H1 (cell line): ENCODE data around the gene VPS37C. TPM values are rescaled to one million over a fixed set of nuclear protein-coding genes. Genes with fewer than 3 reads are reported as not detected.
A peak's percentile ranks its signal among the peaks of the same experiment; 100 is the strongest.

Source experiments
- CTCF ChIA-PET: fragments of 300-600 bp; sonication (Branson Sonifier 250); formaldehyde crosslinking; loops from one replicate; lab custom pipeline; 2021; ENCODE audit not compliant: partially characterized antibody; lab: Charles Lee
- POLR2A ChIA-PET: fragments of 300-600 bp; sonication (Branson Sonifier 250); formaldehyde crosslinking; loops from one replicate; lab custom pipeline; 2021; ENCODE audit warnings: inconsistent platforms; ENCODE audit not compliant: partially characterized antibody; lab: Charles Lee
- DNase-seq, 2 experiments: peaks; one replicate each; pipeline versions ENCODE4 v3.0.0 to v3.0.0-alpha.2; 2010 to 2022; ENCODE audit warnings: low spot score in 2 of 2, low read depth in 1 of 2, mixed read lengths in 1 of 2
- FAIRE-seq: peaks from 2 replicates; lab custom pipeline; 2011; peaks lifted over from hg19 to GRCh38; lab: Jason Lieb, UNC
- H2AFZ ChIP-seq: 2 replicates; pipeline ENCODE4 v1.8.1; 2012; ENCODE audit warnings: low read length, inconsistent platforms
- H2AK5ac ChIP-seq: 2 replicates; pipeline ENCODE4 v1.6.1; 2013; ENCODE audit warnings: low read depth, low read length
- H2BK120ac ChIP-seq: replicated peaks from 2 replicates; pipeline ENCODE3; 2013; ENCODE audit warnings: low read depth, low read length, inconsistent platforms
- H2BK12ac ChIP-seq: 2 replicates; pipeline ENCODE4 v1.6.1; 2013; ENCODE audit warnings: low read depth, low read length
- H2BK15ac ChIP-seq: 2 replicates; pipeline ENCODE4 v1.6.1; 2013; ENCODE audit warnings: low read length
- H2BK20ac ChIP-seq: 2 replicates; pipeline ENCODE4 v1.6.1; 2013; ENCODE audit warnings: low read length
- H2BK5ac ChIP-seq: 2 replicates; pipeline ENCODE4 v1.6.1; 2013; ENCODE audit warnings: low read depth, low read length
- H3K14ac ChIP-seq: 2 replicates; pipeline ENCODE4 v1.6.1; 2013; ENCODE audit warnings: inconsistent platforms; ENCODE audit not compliant: insufficient read length
- H3K18ac ChIP-seq: 2 replicates; pipeline ENCODE4 v1.6.1; 2013; ENCODE audit warnings: low read length; ENCODE audit errors: extremely low read depth
- H3K23ac ChIP-seq: 2 replicates; pipeline ENCODE4 v1.6.1; 2013; ENCODE audit warnings: inconsistent platforms; ENCODE audit not compliant: insufficient read length
- H3K23me2 ChIP-seq: 2 replicates; pipeline ENCODE4 v1.6.1; 2013; ENCODE audit warnings: low read depth, low read length
- H3K27ac ChIP-seq: 2 replicates; pipeline ENCODE4 v1.6.1; 2011; ENCODE audit warnings: low read depth, low read length, inconsistent platforms
- H3K27me3 ChIP-seq, 4 experiments: replicated peaks in 1 of 4; 1 replicate in 1 of 4; 2 replicates in 3 of 4; pipeline versions ENCODE4 v1.6.1 to v1.8.1; 2011 to 2013; ENCODE audit warnings: low read length in 3 of 4, mild to moderate bottlenecking in 3 of 4, inconsistent platforms in 2 of 4, mixed read lengths in 2 of 4, moderate library complexity in 1 of 4; ENCODE audit not compliant: control insufficient read depth in 3 of 4, insufficient read depth in 3 of 4; ENCODE audit errors: extremely low read depth in 1 of 4
- H3K36me3 ChIP-seq, 4 experiments: 2 replicates each; pipeline versions ENCODE4 v1.6.1 to v1.8.1; 2011 to 2013; ENCODE audit warnings: mild to moderate bottlenecking in 4 of 4, low read length in 3 of 4, moderate library complexity in 2 of 4, control low read depth in 1 of 4, inconsistent platforms in 1 of 4; ENCODE audit not compliant: insufficient read depth in 4 of 4, control insufficient read depth in 2 of 4
- H3K4ac ChIP-seq: replicated peaks from 2 replicates; pipeline ENCODE3; 2013; ENCODE audit warnings: low read length, low read depth, mixed read lengths, inconsistent platforms; ENCODE audit not compliant: insufficient read length
- H3K4me1 ChIP-seq, 4 experiments: replicated peaks in 1 of 4; 1 replicate in 1 of 4; 2 replicates in 3 of 4; pipeline versions ENCODE4 v1.6.1 to v1.8.1; 2011 to 2013; ENCODE audit warnings: low read length in 3 of 4, inconsistent platforms in 2 of 4, mixed read lengths in 1 of 4; ENCODE audit not compliant: insufficient read depth in 4 of 4, control insufficient read depth in 3 of 4
- H3K4me2 ChIP-seq, 2 experiments: 2 replicates each; pipeline versions ENCODE4 v1.6.1 to v1.8.1; 2011 to 2013; ENCODE audit warnings: low read depth in 2 of 2, low read length in 2 of 2, control low read depth in 1 of 2, inconsistent platforms in 1 of 2, mild to moderate bottlenecking in 1 of 2; ENCODE audit not compliant: insufficient read depth in 1 of 2
- H3K4me3 ChIP-seq, 4 experiments: fragments of 200-600, 300-600 bp in 1 of 4; sonication (generic), shearing (Covaris generic), sonication (Bioruptor Twin) in 1 of 4; 2 replicates each; pipeline versions ENCODE4 v1.5.1 to v1.8.1; 2011 to 2016; ENCODE audit warnings: low read length in 4 of 4, low read depth in 3 of 4, control low read depth in 2 of 4, inconsistent platforms in 2 of 4, mild to moderate bottlenecking in 2 of 4, mixed read lengths in 1 of 4, moderate library complexity in 1 of 4; ENCODE audit not compliant: insufficient read depth in 2 of 4; ENCODE audit errors: extremely low read depth in 1 of 4
- H3K56ac ChIP-seq: replicated peaks from 2 replicates; pipeline ENCODE3; 2013; ENCODE audit warnings: low read depth, mild to moderate bottlenecking, mixed read lengths, low read length, inconsistent platforms; ENCODE audit not compliant: insufficient read length
- H3K79me1 ChIP-seq: 2 replicates; pipeline ENCODE4 v1.6.1; 2013; ENCODE audit warnings: low read depth, low read length, control low read depth
- H3K79me2 ChIP-seq, 2 experiments: 2 replicates each; pipeline versions ENCODE4 v1.6.1 to v1.8.1; 2012 to 2013; ENCODE audit warnings: low read length in 2 of 2, mild to moderate bottlenecking in 2 of 2, inconsistent platforms in 1 of 2; ENCODE audit not compliant: insufficient read depth in 2 of 2, control insufficient read depth in 1 of 2
- H3K9ac ChIP-seq, 4 experiments: replicated peaks in 1 of 4; 1 replicate in 1 of 4; 2 replicates in 3 of 4; pipeline versions ENCODE4 v1.6.1 to v1.8.1; 2011 to 2013; ENCODE audit warnings: low read depth in 3 of 4, low read length in 3 of 4, control low read depth in 2 of 4, mild to moderate bottlenecking in 2 of 4, moderate library complexity in 2 of 4, inconsistent platforms in 1 of 4; ENCODE audit errors: extremely low read depth in 1 of 4
- H3K9me3 ChIP-seq, 2 experiments: 2 replicates each; pipeline versions ENCODE4 v1.6.1 to v1.8.1; 2012 to 2013; ENCODE audit warnings: mild to moderate bottlenecking in 2 of 2, moderate library complexity in 2 of 2, control low read depth in 1 of 2, inconsistent platforms in 1 of 2, low read depth in 1 of 2, low read length in 1 of 2, mixed read lengths in 1 of 2; ENCODE audit not compliant: insufficient read depth in 2 of 2
- H4K20me1 ChIP-seq, 2 experiments: replicated peaks in 1 of 2; 2 replicates each; pipeline versions ENCODE3 to v1.8.1; 2011 to 2013; ENCODE audit warnings: inconsistent platforms in 2 of 2, low read length in 2 of 2, mild to moderate bottlenecking in 1 of 2; ENCODE audit not compliant: insufficient read depth in 2 of 2, control insufficient read depth in 1 of 2
- H4K5ac ChIP-seq: 2 replicates; pipeline ENCODE4 v1.6.1; 2013; ENCODE audit warnings: low read length, low read depth, mixed read lengths, inconsistent platforms; ENCODE audit not compliant: insufficient read length
- H4K8ac ChIP-seq: 2 replicates; pipeline ENCODE4 v1.8.0; 2013; ENCODE audit warnings: mild to moderate bottlenecking, moderate library complexity, low read length, inconsistent platforms; ENCODE audit not compliant: insufficient read depth; ENCODE audit errors: extremely low read depth
- H4K91ac ChIP-seq: replicated peaks from 2 replicates; pipeline ENCODE3; 2013; ENCODE audit warnings: low read length, mixed read lengths, inconsistent platforms; ENCODE audit not compliant: insufficient read length
- BRCA1 ChIP-seq: IDR thresholded peaks from 2 replicates; pipeline ENCODE4 v1.6.1; 2012; ENCODE audit warnings: low read depth, low read length, improper control_type of control experiment
- CBX5 ChIP-seq: fragments of 300-800, 300-1000 bp; sonication (generic); IDR thresholded peaks from 2 replicates; pipeline ENCODE4 v1.7.1; 2016; ENCODE audit warnings: antibody characterized with exemption, low read length, low read depth
- EGR1 ChIP-seq: IDR thresholded peaks from 2 replicates; pipeline ENCODE4 v1.6.1; 2011; ENCODE audit warnings: low read depth, low read length, borderline replicate concordance
- EZH2 ChIP-seq: fragments of 200-600 bp; sonication (generic); IDR thresholded peaks from 2 replicates; pipeline ENCODE4 v1.7.1; 2012; ENCODE audit warnings: low read depth, mild to moderate bottlenecking, moderate library complexity, low read length, inconsistent platforms; ENCODE audit not compliant: severe bottlenecking
- GABPA ChIP-seq: IDR thresholded peaks from 2 replicates; pipeline ENCODE4 v1.6.1; 2011; ENCODE audit warnings: mild to moderate bottlenecking, low read length, moderate library complexity, borderline replicate concordance; ENCODE audit not compliant: insufficient read depth
- JUN ChIP-seq: IDR thresholded peaks from 2 replicates; pipeline ENCODE4 v1.6.1; 2011; ENCODE audit warnings: low read depth, mild to moderate bottlenecking, improper control_type of control experiment, low read length
- MAFK ChIP-seq: IDR thresholded peaks from 2 replicates; pipeline ENCODE4 v1.6.1; 2012; ENCODE audit warnings: low read depth, mild to moderate bottlenecking, improper control_type of control experiment, low read length
- NANOG ChIP-seq: IDR thresholded peaks from 2 replicates; pipeline ENCODE4 v1.6.1; 2011; ENCODE audit warnings: low read length, low read depth, mild to moderate bottlenecking, inconsistent platforms; ENCODE audit not compliant: insufficient read depth, poor library complexity, severe bottlenecking
- RAD21 ChIP-seq, 2 experiments: IDR thresholded peaks in 1 of 2; conservative IDR thresholded peaks in 1 of 2; 2 replicates each; pipeline ENCODE4 v1.6.1; 2011; ENCODE audit warnings: low read depth in 2 of 2, low read length in 2 of 2, improper control_type of control experiment in 1 of 2, inconsistent platforms in 1 of 2, mild to moderate bottlenecking in 1 of 2, moderate library complexity in 1 of 2
- SIRT6 ChIP-seq: IDR thresholded peaks from one replicate; pipeline ENCODE4 v1.7.1; 2012; ENCODE audit warnings: low read length, inconsistent platforms
- SP1 ChIP-seq: IDR thresholded peaks from 2 replicates; pipeline ENCODE4 v1.6.1; 2011; ENCODE audit warnings: low read depth, low read length
- TAF1 ChIP-seq: IDR thresholded peaks from 2 replicates; pipeline ENCODE4 v1.6.1; 2011; ENCODE audit warnings: mild to moderate bottlenecking, low read depth, low read length
- WGBS, 2 experiments: shearing (Covaris generic) in 1 of 2; methylation state at CpG; one replicate each; pipeline versions ENCODE4 v1.1.6 to v1.1.7; 2013 to 2015; ENCODE audit warnings: low lambda C conversion rate in 2 of 2, mixed read lengths in 2 of 2, inconsistent platforms in 1 of 2, low coverage in 1 of 2, missing lambda C conversion rate in 1 of 2; ENCODE audit not compliant: insufficient replicate concordance in 2 of 2, insufficient coverage in 1 of 2, insufficient read length in 1 of 2; ENCODE audit errors: extremely low coverage in 1 of 2, missing lambda C conversion rate in 1 of 2; 5-methylcytosine and 5-hydroxymethylcytosine counted together
- polyA plus RNA-seq, 7 experiments: library from polyadenylated mRNA; depleted of rRNA in 3 of 7; stranded (reverse) in 5 of 7; unstranded in 2 of 7; fragments of >200 nt in 5 of 7; fragments of 200-250 nt in 2 of 7; gene quantifications; 1 replicate in 5 of 7; 2 replicates in 1 of 7; 4 replicates in 1 of 7; pipeline versions ENCODE4 v1.2.1 to v1.2.3, GENCODE V29; 2011 to 2013; ENCODE audit warnings: missing spikeins in 2 of 7, mixed read lengths in 2 of 7
- total RNA-seq: library from RNA; stranded (reverse); fragmentation: NEBNext Ultra II Directional; extraction: Animal tissue kit (Norgen Biotek cat#: 25700); gene quantifications from 2 replicates; pipeline ENCODE4 v1.2.1, GENCODE V29; 2021

The VPS37C gene
- total and polyA plus RNA-seq, 2 of the 8 experiments (the other 6 are each of a cell fraction or from before 2014, with no cell fraction given), result 12.9 to 21.0 TPM

- no peaks in the 10 kb centered on the region for H3K36me3 ChIP-seq
- ChIA-PET CTCF (no interaction called here), POLR2A (no interaction called here)
- H3K4ac ChIP-seq, result no peak overlapping the region
- H3K27ac ChIP-seq, result no peak overlapping the region
- no peaks in the 10 kb centered on the region; a peak in 1 of 7 replicates for H3K4me1 ChIP-seq
- no peak for FAIRE-seq
- no peak overlapping the region for H4K5ac ChIP-seq
- peaks cover 0 to 2% (median 0%) of the 10 kb centered on the region in 4 experiments; a peak in 1 of 7 replicates for H3K27me3 ChIP-seq
- H3K4me2 ChIP-seq, result no peak overlapping the region
- peaks cover 5% of the 10 kb centered on the region; the same call in 1 of the 2 replicates for H3K23me2 ChIP-seq
- H4K91ac ChIP-seq, result no peak overlapping the region
- no peak overlapping the region for H2BK20ac ChIP-seq
- H2BK120ac ChIP-seq, result no peak overlapping the region
- H4K20me1 ChIP-seq, result peaks cover 0 to 3% of the 10 kb centered on the region in 2 experiments
- no peak overlapping the region for H4K8ac ChIP-seq
- no peak overlapping the region for H3K56ac ChIP-seq
- no peak overlapping the region for H2BK15ac ChIP-seq
- WGBS, 2 experiments, result 90% methylated on average over 13 of the region's 13 CpGs; no CpG with 5 or more reads in 1 of the 2 experiments
- H3K4me3 ChIP-seq, result no peak overlapping the region
- no peak overlapping the region for H2BK5ac ChIP-seq
- H3K23ac ChIP-seq, result no peak overlapping the region
- no peak overlapping the region for H3K9ac ChIP-seq
- H2AFZ ChIP-seq, result no peak overlapping the region
- H3K14ac ChIP-seq, result no peak overlapping the region
- no peak overlapping the region for H3K18ac ChIP-seq
- DNase-seq, result no peak
- no peaks in the 10 kb centered on the region for H3K79me1 ChIP-seq
- H2BK12ac ChIP-seq, result no peak overlapping the region
- H3K9me3 ChIP-seq, result no peaks in the 10 kb centered on the region
- H3K79me2 ChIP-seq, result no peaks in the 10 kb centered on the region
- 0 out of 2 replicates have a peak overlapping the region, but pooled peaks have one; percentile 24 for H2AK5ac ChIP-seq
- TF ChIP-seq RAD21 (IDR thresholded peaks at IDR 0.05 in 1 of 2, conservative IDR thresholded peaks at IDR 0.05 in 1 of 2; ENCODE audit: low read depth in 2 of 2, low read length in 2 of 2) (no peak), TAF1 (no peak), SP1 (no peak), GABPA (no peak), EGR1 (no peak), NANOG (no peak), MAFK (no peak), CBX5 (no peak), EZH2 (no peak), JUN (no peak), BRCA1 (no peak), SIRT6 (no peak)
Measured at GRCh38 chr11:61123775-61124571, 37.3 kb downstream of the VPS37C start.
